ENCODE results near the gene EGFLAM.

DNA sequence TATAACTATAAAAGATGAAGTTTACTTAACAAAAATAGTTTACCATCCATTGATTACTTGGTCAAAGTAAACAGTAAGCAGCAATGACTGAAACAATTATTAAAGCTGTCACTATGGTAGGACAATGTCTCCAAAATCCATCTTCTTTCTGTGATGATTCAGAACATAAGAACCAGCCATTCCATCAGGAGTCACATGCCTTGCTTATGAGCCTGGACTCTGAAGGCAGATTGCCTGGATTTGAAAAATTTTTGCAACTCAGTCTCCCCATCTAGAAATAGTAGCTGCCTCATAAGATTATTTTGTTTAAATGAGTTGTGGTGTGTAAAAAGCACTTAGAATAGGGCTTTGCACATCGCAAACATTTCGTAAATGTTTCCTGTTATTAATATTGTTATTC lies 161.9 kb downstream of the EGFLAM start:
- TF ChIP-seq CTCF (IDR thresholded peaks at IDR 0.05; ENCODE audit: poor library complexity, severe bottlenecking) = no peak
- no peak for TF ChIP-seq TAF1 (IDR thresholded peaks at IDR 0.05; ENCODE audit: low read depth)
- TF ChIP-seq SMC3 (conservative IDR thresholded peaks at IDR 0.05; ENCODE audit: poor library complexity) = no peak
- no peak for TF ChIP-seq EZH2 (IDR thresholded peaks at IDR 0.05; ENCODE audit: borderline replicate concordance, insufficient read depth, low read length, poor library complexity, severe bottlenecking)

Measured in neural cell (in vitro differentiated cells).